ENCODE results near the gene P2RX3. TPM values are rescaled to one million over a fixed set of nuclear protein-coding genes. Genes with fewer than 3 reads are reported as not detected.

Gene P2RX3
- total and polyA plus RNA-seq, 2 donors (not counting 1 experiment from before 2014, with no cell fraction given), result not detected

GRCh38 chr11:57368106-57368844, 30.1 kb downstream of the P2RX3 start:
- Histone ChIP-seq H2AFZ (ENCODE audit: low read length) (no peak overlapping the region), H3K36me3 (ENCODE audit: control insufficient read depth, insufficient read depth, low read length) (no peaks in the 10 kb centered on the region), H3K27me3 (ENCODE audit: control insufficient read depth, insufficient read depth, low read length) (peaks cover 16% of the 10 kb centered on the region), H3K4me2 (ENCODE audit: extremely low read depth, insufficient read depth, low read length) (no peak overlapping the region), H3K9me3 (ENCODE audit: control insufficient read depth, insufficient read depth, low read depth, low read length) (no peaks in the 10 kb centered on the region), H3K4me3 (replicated peaks in 1 of 4; ENCODE audit: control extremely low read depth in 1 of 4, insufficient read depth in 1 of 4, low read depth in 3 of 4, low read length in 4 of 4) (no peak overlapping the region), H3K27ac (ENCODE audit: insufficient read depth, low read length) (no peak overlapping the region), H3K9ac (ENCODE audit: insufficient read depth, low read length) (no peak overlapping the region), H4K20me1 (ENCODE audit: control insufficient read depth, extremely low read depth, insufficient read depth, low read length) (no peaks in the 10 kb centered on the region), H3K79me2 (ENCODE audit: control insufficient read depth, insufficient read depth, low read length) (no peaks in the 10 kb centered on the region), H3K4me1 (ENCODE audit: control insufficient read depth, extremely low read depth, insufficient read depth, low read length) (no peaks in the 10 kb centered on the region)
- no peak for TF ChIP-seq EZH2 (IDR thresholded peaks at IDR 0.05; ENCODE audit: low read length, missing control alignments)
- no peak for TF ChIP-seq CTCF (conservative IDR thresholded peaks at IDR 0.05 in 1 of 2, IDR thresholded peaks at IDR 0.05 in 1 of 2; ENCODE audit: low read depth in 1 of 2, low read length in 2 of 2)
- no peak for DNase-seq (ENCODE audit: low read depth in 2 of 2)

- DNase-seq (ENCODE audit: low read depth in 2 of 2), result no peak
- Histone ChIP-seq H3K4me1 (ENCODE audit: control insufficient read depth, extremely low read depth, insufficient read depth, low read length) (no peaks in the 10 kb centered on the region), H2AFZ (ENCODE audit: low read length) (no peak overlapping the region), H3K9me3 (ENCODE audit: control insufficient read depth, insufficient read depth, low read depth, low read length) (no peaks in the 10 kb centered on the region), H3K4me2 (ENCODE audit: extremely low read depth, insufficient read depth, low read length) (no peak overlapping the region), H3K27me3 (ENCODE audit: control insufficient read depth, insufficient read depth, low read length) (peaks cover 15% of the 10 kb centered on the region), H4K20me1 (ENCODE audit: control insufficient read depth, extremely low read depth, insufficient read depth, low read length) (no peaks in the 10 kb centered on the region), H3K36me3 (ENCODE audit: control insufficient read depth, insufficient read depth, low read length) (no peaks in the 10 kb centered on the region), H3K27ac (ENCODE audit: insufficient read depth, low read length) (no peak overlapping the region), H3K79me2 (ENCODE audit: control insufficient read depth, insufficient read depth, low read length) (no peaks in the 10 kb centered on the region), H3K9ac (ENCODE audit: insufficient read depth, low read length) (no peak overlapping the region), H3K4me3 (replicated peaks in 1 of 4; ENCODE audit: control extremely low read depth in 1 of 4, insufficient read depth in 1 of 4, low read depth in 3 of 4, low read length in 4 of 4) (no peak overlapping the region)
- no peak for TF ChIP-seq EZH2 (IDR thresholded peaks at IDR 0.05; ENCODE audit: low read length, missing control alignments)
- no peak for TF ChIP-seq CTCF (conservative IDR thresholded peaks at IDR 0.05 in 1 of 2, IDR thresholded peaks at IDR 0.05 in 1 of 2; ENCODE audit: low read depth in 1 of 2, low read length in 2 of 2)
These were observed 30.7 kb downstream of the P2RX3 start for GRCh38 chr11:57368845-57369232.

GRCh38 chr11:57370251-57370650, 32.1 kb downstream of the P2RX3 start:
- DNase-seq (ENCODE audit: low read depth in 2 of 2), result peak in 1 of 2 donors; percentile 16
- Histone ChIP-seq H3K36me3 (ENCODE audit: control insufficient read depth, insufficient read depth, low read length) (no peaks in the 10 kb centered on the region), H2AFZ (ENCODE audit: low read length) (no peak overlapping the region), H3K9ac (ENCODE audit: insufficient read depth, low read length) (no peak overlapping the region), H3K4me2 (ENCODE audit: extremely low read depth, insufficient read depth, low read length) (no peak overlapping the region), H4K20me1 (ENCODE audit: control insufficient read depth, extremely low read depth, insufficient read depth, low read length) (no peaks in the 10 kb centered on the region), H3K27ac (ENCODE audit: insufficient read depth, low read length) (no peak overlapping the region), H3K79me2 (ENCODE audit: control insufficient read depth, insufficient read depth, low read length) (no peaks in the 10 kb centered on the region), H3K9me3 (ENCODE audit: control insufficient read depth, insufficient read depth, low read depth, low read length) (no peaks in the 10 kb centered on the region), H3K27me3 (ENCODE audit: control insufficient read depth, insufficient read depth, low read length) (peaks cover 8% of the 10 kb centered on the region), H3K4me3 (replicated peaks in 1 of 4; ENCODE audit: control extremely low read depth in 1 of 4, insufficient read depth in 1 of 4, low read depth in 3 of 4, low read length in 4 of 4) (no peak overlapping the region), H3K4me1 (ENCODE audit: control insufficient read depth, extremely low read depth, insufficient read depth, low read length) (no peaks in the 10 kb centered on the region)
- TF ChIP-seq CTCF (conservative IDR thresholded peaks at IDR 0.05 in 1 of 2, IDR thresholded peaks at IDR 0.05 in 1 of 2; ENCODE audit: low read depth in 1 of 2, low read length in 2 of 2), result no peak

All from fibroblast of lung (primary cell).